Right renal cortex interstitium (tissue), 3 donors: ENCODE data around the gene FURIN. TPM values are rescaled to one million over a fixed set of nuclear protein-coding genes. Genes with fewer than 3 reads are reported as not detected.
"Not testable (repeated sequence)": the region's sequence is repeated elsewhere in the genome, so short reads cannot be mapped to it uniquely, and the experiment has no call there.

ENCODE experiments used
- DNase-seq, 3 donors: peaks; one replicate each; pipeline ENCODE4 v3.0.0-alpha.2; 2013; ENCODE audit warnings: low read depth in 3 of 3, low spot score in 2 of 3
- polyA plus RNA-seq, 3 donors: library from polyadenylated mRNA; unstranded; fragments of 120-200 nt; gene quantifications; one replicate each; pipeline ENCODE4 v1.2.1, GENCODE V29; 2013; ENCODE audit not compliant: insufficient read length in 3 of 3

FURIN gene
- polyA plus RNA-seq, 3 donors = 41.1 to 46.6 (median 42.1) TPM

GRCh38 chr15:90869601-90870353 lies 1.4 kb downstream of the FURIN start:
- DNase-seq = no peak

GRCh38 chr15:90870354-90871138 lies 2.2 kb downstream of the FURIN start:
- no peak for DNase-seq

GRCh38 chr15:90871139-90871715 lies 2.8 kb downstream of the FURIN start:
- no peak for DNase-seq

DNA sequence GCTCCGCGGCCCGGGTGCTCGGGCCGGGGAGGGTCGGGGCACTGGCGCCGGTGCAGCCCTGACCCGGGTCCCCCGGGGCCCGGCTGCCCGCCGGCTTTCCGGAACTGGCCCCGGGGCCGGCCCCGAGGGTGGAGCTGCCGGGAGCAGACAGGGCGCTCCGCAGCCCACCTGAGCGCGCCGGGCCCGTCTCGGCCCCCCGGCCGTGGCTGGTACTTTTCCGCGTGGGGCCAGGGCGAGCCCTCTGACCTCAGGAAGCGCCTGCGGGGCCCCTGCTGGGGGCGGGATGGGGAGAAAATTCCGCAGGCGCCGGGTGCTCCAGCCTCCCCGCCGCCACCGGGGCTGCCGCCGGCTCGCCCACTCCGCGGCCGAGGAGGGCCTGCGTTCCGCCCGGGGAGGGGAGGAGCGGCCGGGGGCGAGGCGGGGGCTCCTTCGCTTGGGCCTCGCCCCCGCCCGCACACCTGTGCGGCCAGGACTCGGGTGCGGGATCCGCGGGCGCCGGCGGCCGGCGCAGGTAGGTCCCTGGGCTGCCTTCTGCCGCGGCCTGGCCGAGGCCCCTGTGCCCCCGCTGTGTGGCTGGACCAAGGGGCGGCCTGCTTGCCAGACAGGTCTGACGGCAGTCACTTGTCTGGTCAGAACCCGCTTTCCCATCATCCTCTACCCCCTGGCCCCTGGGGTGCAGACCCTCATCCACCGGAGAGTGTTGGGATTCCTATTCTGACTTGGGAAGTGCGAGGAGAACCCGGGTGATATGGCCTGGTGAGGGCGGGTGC lies 3.5 kb downstream of the FURIN start:
- no peak for DNase-seq

GRCh38 chr15:90872486-90873184 lies 4.2 kb downstream of the FURIN start:
- DNase-seq = no peak

DNA sequence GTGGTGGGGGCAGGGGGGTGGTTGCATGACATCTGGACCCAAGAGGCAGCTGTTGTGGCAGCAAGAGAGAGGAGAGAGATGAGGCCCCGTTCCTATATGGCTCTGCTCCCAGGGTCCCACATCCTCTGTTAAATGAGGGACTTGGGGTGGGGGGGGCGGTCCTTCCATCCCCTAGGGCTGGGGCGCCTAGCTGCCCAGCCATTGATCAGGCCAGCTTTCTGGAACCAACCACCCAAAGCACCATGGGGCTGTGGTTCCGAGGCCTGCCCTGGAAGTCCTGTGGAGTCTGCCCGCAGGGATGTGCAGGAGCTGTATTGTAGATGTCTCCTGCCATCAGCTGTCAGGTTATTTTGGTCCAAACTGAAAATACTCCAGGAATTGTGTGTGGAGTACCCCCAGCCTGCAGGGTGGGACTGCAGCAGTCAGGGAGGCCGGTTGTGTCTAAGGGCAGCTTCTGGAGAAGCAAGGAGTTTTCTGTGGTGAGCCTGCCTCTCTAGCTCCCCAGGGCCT lies 5.2 kb downstream of the FURIN start:
- no peak for DNase-seq

DNA sequence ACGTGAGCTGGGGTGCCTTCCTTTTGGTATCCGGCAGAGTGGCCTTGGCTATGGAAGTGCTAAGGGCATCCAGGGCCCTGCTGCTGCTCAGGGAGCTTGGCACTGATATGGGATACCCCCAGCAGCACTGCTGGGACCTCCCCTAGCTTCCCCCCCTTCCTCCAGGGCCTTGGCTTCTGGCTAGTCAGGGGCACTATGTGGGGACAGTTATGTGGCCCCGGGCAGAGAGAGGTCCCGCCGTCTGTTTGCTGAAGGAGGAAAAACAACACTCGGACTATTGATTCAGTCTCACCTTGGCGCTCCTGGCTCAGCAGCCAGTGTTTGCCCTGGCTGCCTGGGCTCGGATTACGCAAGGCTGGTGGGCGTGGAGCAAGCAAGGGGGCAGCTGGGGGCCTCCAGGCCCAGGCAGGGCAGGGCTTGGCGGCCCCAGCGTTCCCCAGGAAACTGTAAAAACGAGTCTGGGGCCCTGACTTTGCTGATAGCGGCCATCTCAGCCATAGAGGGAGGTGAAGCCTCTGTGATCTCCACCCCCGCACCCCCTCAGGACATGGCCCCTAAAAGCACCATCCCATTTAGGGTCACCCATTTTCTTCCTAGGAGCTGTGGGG lies 5.7 kb downstream of the FURIN start:
- no peak for DNase-seq

- not testable (repeated sequence) for DNase-seq
These were observed 6.6 kb downstream of the FURIN start for GRCh38 chr15:90874986-90875385.

GRCh38 chr15:90875549-90875981 lies 7.2 kb downstream of the FURIN start:
- DNase-seq = no peak

DNA sequence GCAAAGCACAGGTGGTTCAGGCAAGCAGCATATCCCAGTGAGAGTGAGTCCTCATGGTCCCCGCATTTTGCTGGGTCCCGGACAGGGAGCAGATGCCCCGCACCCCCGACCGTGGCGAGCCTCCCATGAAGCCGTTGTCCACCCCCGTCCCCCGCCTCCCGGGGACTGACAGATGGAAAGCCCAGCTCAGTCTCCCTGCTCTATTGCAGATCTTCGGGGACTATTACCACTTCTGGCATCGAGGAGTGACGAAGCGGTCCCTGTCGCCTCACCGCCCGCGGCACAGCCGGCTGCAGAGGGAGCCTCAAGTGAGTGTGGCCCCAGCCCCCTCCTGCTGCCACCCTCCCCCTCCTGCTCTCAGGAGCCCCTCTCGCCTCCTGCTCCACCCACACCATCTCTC lies 7.7 kb downstream of the FURIN start:
- no peak for DNase-seq

DNA sequence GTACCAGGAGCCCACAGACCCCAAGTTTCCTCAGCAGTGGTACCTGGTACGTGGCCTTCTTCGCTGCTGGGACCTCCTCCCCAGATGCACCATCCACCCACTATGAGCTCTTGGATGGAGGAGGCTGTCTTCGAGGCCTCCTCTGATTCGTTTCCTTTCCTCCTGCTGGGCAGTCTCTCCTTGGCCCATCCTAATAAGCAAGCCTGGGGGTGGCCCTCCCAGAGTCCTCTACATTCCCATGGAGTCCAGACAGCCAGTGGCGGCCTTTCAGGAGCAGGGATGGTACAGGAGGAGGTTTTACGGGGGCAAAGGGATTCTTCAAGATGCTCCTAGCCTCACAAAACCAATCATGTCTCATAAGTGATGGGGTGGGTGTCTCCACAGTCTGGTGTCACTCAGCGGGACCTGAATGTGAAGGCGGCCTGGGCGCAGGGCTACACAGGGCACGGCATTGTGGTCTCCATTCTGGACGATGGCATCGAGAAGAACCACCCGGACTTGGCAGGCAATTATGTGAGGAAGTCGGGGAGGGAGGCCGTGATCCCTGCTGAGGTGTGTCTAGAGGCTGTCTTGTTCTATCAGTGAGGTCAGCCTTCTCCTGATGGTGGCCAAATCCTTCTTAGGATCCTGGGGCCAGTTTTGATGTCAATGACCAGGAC lies 8.3 kb downstream of the FURIN start:
- no peak for DNase-seq

- DNase-seq = no peak
These were observed 8.9 kb downstream of the FURIN start for GRCh38 chr15:90877315-90877714.

DNA sequence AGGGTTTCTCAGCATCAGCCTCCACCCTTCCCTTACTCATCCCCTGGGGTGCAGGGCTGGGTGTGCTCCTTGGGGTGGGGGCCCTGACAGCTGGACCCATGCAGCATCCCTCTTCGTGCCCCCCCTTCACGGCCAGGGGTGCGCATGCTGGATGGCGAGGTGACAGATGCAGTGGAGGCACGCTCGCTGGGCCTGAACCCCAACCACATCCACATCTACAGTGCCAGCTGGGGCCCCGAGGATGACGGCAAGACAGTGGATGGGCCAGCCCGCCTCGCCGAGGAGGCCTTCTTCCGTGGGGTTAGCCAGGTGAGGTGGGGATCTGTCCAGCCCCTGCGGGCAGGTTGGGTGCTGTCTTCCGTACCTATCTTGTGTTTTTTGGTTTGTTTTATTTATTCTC lies 9.6 kb downstream of the FURIN start:
- no peak for DNase-seq

- DNase-seq = no peak
These were observed 10.3 kb downstream of the FURIN start for GRCh38 chr15:90878660-90879059.

DNA sequence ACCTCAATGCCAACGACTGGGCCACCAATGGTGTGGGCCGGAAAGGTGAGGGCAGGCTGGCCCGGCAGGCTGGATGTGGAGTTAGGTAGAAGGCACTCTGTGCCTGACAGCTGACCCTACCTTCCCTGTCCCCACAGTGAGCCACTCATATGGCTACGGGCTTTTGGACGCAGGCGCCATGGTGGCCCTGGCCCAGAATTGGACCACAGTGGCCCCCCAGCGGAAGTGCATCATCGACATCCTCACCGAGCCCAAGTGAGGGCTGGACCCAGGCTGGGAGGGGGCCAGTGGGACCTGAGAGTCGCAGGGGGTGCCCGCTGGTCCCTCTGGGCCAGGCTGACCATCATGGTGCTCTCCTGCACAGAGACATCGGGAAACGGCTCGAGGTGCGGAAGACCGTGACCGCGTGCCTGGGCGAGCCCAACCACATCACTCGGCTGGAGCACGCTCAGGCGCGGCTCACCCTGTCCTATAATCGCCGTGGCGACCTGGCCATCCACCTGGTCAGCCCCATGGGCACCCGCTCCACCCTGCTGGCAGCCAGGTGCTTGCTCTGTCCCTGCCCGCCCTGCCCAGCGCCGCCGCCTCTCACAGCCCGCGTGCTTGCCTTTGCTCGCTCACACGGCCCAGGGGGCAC lies 11.5 kb downstream of the FURIN start:
- no peak for DNase-seq

DNA sequence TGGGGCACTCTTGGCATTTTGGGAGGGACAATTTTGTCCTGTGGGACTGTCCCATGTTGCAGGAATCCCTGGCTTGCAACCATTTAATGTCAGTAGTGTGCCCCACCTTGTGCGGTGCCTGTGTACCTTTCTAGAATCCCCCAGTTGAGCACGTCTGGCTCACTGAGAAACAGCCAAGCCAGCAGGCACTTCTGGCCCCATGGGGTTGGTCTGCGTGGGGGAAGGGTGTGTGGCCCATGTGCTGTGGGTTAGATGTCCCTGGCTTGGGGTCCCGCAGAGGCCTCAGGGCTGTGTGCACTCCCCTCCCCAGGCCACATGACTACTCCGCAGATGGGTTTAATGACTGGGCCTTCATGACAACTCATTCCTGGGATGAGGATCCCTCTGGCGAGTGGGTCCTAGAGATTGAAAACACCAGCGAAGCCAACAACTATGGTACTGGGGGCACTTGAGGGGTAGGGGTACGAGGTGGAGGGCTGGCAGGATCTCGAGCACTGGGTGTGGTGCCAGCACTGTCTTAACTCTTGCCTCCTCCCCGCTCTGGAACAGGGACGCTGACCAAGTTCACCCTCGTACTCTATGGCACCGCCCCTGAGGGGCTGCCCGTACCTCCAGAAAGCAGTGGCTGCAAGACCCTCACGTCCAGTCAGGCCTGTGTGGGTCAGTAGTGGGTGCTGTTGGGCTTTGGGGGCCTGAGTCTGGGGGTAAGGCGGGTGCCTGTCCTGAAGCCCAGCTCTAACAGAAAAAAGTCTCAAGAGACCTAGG lies 12.2 kb downstream of the FURIN start:
- no peak for DNase-seq

- DNase-seq = no peak
These were observed 13.0 kb downstream of the FURIN start for GRCh38 chr15:90881181-90881977.
